ENCODE results near the gene ID3. TPM values are rescaled to one million over a fixed set of nuclear protein-coding genes. Genes with fewer than 3 reads are reported as not detected.

ID3 gene
- total and polyA plus RNA-seq, 9 of the 15 experiments (the other 6 are each of a cell fraction or from before 2014, with no cell fraction given) = 6.8 to 59.8 (median 23.5) TPM

DNA sequence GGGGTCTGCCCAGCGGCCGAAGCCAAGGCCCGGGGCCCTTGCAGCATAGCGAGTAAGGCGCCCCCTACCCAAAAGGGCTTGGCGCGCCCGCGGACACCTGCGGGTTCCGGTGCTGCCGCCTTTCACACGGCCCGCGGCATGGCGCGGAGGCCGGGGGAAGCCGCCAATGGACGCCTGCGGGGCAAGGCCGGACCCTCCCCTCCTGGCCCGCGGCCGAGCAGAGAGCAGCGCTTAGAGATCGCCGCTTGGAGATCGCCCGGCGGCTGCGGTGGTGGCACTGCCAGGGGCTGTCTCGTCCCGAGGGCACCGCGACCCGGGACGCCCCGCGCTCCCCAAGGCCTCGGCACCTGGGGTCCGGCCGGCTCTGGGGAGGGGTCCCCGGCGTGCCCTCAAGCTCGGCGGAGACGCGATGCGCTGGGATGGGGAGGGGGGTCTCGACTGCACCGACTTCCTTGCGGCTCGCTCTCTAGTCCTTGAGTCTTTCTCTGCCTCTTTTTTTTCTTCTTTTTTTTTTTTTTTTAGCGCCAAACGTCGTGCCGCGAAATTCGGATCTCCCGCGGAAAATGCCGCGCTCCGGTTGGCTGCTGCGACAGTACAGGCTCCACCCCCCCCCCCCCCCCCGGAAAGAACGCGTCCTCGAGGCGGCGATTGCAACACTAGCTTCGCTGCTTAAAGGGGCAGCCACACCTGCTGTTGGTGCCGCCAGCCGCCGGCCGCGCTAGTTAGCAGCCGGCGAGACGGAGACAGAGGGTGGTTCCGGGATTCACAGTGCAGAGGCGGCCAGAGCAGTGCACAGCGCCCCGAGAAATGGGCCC is 28.3 kb downstream of the ID3 start, which contains the start of gene E2F2 (continued):
- no peak for TF ChIP-seq THRAP3 (IDR thresholded peaks at IDR 0.05; ENCODE audit: borderline replicate concordance)
- TF ChIP-seq SAP30 (IDR thresholded peaks at IDR 0.05; ENCODE audit: borderline replicate concordance, insufficient read depth, low read depth, low read length, poor library complexity, severe bottlenecking) = peak; percentile 97
- no peak for TF ChIP-seq POLR2AphosphoS2 (IDR thresholded peaks at IDR 0.05; ENCODE audit: low read length)
- TF ChIP-seq, protein P1, sequence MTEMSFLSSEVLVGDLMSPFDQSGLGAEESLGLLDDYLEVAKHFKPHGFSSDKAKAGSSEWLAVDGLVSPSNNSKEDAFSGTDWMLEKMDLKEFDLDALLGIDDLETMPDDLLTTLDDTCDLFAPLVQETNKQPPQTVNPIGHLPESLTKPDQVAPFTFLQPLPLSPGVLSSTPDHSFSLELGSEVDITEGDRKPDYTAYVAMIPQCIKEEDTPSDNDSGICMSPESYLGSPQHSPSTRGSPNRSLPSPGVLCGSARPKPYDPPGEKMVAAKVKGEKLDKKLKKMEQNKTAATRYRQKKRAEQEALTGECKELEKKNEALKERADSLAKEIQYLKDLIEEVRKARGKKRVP (CRISPR knock-in tag; IDR thresholded peaks at IDR 0.05) = no peak
- no peak for TF ChIP-seq ZNF551 (CRISPR knock-in tag; IDR thresholded peaks at IDR 0.05)
- no peak for TF ChIP-seq ZNF174 (CRISPR knock-in tag; IDR thresholded peaks at IDR 0.05)
- TF ChIP-seq ZSCAN29 (IDR thresholded peaks at IDR 0.05) = no peak
- TF ChIP-seq NR2C1 (IDR thresholded peaks at IDR 0.05) = no peak
- TF ChIP-seq NR2C1 (tag; IDR thresholded peaks at IDR 0.05) = no peak
- TF ChIP-seq MECOM (CRISPR knock-in tag; IDR thresholded peaks at IDR 0.05) = no peak
- TF ChIP-seq, protein P2, sequence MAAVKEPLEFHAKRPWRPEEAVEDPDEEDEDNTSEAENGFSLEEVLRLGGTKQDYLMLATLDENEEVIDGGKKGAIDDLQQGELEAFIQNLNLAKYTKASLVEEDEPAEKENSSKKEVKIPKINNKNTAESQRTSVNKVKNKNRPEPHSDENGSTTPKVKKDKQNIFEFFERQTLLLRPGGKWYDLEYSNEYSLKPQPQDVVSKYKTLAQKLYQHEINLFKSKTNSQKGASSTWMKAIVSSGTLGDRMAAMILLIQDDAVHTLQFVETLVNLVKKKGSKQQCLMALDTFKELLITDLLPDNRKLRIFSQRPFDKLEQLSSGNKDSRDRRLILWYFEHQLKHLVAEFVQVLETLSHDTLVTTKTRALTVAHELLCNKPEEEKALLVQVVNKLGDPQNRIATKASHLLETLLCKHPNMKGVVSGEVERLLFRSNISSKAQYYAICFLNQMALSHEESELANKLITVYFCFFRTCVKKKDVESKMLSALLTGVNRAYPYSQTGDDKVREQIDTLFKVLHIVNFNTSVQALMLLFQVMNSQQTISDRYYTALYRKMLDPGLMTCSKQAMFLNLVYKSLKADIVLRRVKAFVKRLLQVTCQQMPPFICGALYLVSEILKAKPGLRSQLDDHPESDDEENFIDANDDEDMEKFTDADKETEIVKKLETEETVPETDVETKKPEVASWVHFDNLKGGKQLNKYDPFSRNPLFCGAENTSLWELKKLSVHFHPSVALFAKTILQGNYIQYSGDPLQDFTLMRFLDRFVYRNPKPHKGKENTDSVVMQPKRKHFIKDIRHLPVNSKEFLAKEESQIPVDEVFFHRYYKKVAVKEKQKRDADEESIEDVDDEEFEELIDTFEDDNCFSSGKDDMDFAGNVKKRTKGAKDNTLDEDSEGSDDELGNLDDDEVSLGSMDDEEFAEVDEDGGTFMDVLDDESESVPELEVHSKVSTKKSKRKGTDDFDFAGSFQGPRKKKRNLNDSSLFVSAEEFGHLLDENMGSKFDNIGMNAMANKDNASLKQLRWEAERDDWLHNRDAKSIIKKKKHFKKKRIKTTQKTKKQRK (IDR thresholded peaks at IDR 0.05; ENCODE audit: borderline replicate concordance, low read depth, low read length) = no peak
- TF ChIP-seq ZNF431 (CRISPR knock-in tag; IDR thresholded peaks at IDR 0.05) = no peak; the same call in none of the 2 replicates
- 0 out of 2 replicates have a peak, but pooled peaks have one; percentile 12 for TF ChIP-seq ZNF143 (CRISPR knock-in tag; IDR thresholded peaks at IDR 0.05)
- TF ChIP-seq, protein P3, sequence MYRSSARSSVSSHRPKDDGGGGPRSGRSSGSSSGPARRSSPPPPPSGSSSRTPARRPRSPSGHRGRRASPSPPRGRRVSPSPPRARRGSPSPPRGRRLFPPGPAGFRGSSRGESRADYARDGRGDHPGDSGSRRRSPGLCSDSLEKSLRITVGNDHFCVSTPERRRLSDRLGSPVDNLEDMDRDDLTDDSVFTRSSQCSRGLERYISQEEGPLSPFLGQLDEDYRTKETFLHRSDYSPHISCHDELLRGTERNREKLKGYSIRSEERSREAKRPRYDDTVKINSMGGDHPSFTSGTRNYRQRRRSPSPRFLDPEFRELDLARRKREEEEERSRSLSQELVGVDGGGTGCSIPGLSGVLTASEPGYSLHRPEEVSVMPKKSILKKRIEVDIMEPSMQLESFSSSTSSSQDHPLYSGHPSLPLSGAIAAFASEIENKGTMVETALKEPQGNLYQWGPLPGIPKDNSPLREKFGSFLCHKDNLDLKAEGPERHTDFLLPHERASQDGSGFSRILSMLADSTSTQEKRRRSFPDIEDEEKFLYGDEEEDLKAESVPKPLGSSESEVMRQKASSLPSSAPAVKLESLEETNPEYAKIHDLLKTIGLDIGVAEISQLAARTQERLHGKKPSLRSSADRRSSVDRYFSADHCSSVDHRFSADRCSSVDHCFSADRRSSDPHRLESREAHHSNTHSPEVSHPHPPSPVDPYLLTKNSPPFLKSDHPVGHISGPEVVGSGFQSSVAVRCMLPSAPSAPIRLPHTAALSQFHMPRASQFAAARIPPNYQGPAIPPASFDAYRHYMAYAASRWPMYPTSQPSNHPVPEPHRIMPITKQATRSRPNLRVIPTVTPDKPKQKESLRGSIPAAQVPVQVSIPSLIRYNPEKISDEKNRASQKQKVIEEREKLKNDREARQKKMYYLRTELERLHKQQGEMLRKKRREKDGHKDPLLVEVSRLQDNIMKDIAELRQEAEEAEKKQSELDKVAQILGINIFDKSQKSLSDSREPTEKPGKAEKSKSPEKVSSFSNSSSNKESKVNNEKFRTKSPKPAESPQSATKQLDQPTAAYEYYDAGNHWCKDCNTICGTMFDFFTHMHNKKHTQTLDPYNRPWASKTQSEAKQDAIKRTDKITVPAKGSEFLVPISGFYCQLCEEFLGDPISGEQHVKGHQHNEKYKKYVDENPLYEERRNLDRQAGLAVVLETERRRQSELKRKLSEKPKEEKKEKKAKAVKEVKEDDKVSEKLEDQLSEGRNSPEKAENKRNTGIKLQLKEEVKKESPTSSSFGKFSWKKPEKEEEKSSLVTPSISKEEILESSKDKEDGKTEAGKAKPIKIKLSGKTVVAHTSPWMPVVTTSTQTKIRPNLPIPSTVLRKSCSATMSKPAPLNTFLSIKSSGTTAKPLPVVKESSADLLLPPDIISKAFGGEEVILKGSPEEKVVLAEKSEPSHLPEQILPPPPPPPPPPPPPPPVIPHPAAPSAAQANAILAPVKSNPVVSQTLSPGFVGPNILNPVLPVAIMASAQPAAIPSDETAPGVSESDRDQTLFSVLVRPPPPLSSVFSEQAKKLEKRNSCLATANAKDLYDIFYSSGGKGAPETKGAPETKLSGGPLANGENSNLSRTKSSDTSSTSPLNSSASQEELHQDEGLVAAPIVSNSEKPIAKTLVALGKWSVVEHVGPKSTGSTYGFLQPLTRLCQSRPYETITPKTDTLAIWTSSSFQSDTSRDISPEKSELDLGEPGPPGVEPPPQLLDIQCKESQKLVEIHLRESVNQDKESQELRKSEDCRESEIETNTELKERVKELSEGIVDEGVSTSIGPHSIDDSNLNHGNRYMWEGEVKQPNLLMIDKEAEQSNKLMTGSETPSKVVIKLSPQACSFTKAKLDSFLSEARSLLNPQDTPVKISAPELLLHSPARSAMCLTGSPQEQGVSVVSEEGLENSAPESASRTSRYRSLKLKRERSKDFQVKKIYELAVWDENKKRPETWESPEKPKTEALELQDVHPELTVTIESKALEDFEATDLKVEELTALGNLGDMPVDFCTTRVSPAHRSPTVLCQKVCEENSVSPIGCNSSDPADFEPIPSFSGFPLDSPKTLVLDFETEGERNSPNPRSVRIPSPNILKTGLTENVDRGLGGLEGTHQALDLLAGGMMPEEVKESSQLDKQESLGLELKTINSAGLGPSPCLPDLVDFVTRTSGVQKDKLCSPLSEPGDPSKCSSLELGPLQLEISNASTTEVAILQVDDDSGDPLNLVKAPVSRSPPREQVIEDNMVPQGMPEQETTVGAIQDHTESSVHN (IDR thresholded peaks at IDR 0.05; ENCODE audit: borderline replicate concordance in 1 of 2, low read depth in 1 of 2) = no peak
- peak in 1 of 2 experiments; percentile 37; a peak in 1 of 4 replicates for TF ChIP-seq KDM4B (IDR thresholded peaks at IDR 0.05; ENCODE audit: borderline replicate concordance in 2 of 2, low read depth in 1 of 2)
